K562 (cell line): Measurements from ENCODE around the gene SMAD3. TPM values are rescaled to one million over a fixed set of nuclear protein-coding genes. Genes with fewer than 3 reads are reported as not detected.

Source experiments
- ATAC-seq: fragments of 200-7000 bp; cut with Tn5 transposase; 3 replicates; pipeline ENCODE4 v1.9.1; 2020; ENCODE audit warnings: moderate library complexity
- BruUV-seq: library from RNA; stranded (reverse); fragments of 400-500 nt; replicated peaks from 2 replicates; lab custom pipeline; 2021; lab: Mats Ljungman, UMichigan
- CTCF ChIA-PET: fragments of 300-600 bp; formaldehyde crosslinking; extraction: SDS; loops from one replicate; lab custom pipeline; 2021; ENCODE audit warnings: low intra/inter-chr PET ratio; lab: Yijun Ruan, JAX
- POLR2A ChIA-PET: fragments of 300-600, 350-650 bp; sonication (Branson Sonifier 250); formaldehyde crosslinking; extraction: SDS; loops from one replicate; lab custom pipeline; 2021; ENCODE audit warnings: antibody characterized with exemption, inconsistent platforms; lab: Yijun Ruan, JAX
- DNase-seq, 4 experiments: peaks; one replicate each; pipeline versions ENCODE4 v3.0.0 to v3.0.0-alpha.2; 2011 to 2018; ENCODE audit warnings: low spot score in 3 of 4, mixed read lengths in 3 of 4; ENCODE audit errors: extremely low read depth in 1 of 4
- FAIRE-seq: peaks from 2 replicates; lab custom pipeline; 2011; peaks lifted over from hg19 to GRCh38; lab: Jason Lieb, UNC
- H2AFZ ChIP-seq: 2 replicates; pipeline ENCODE4 v1.6.0; 2011; ENCODE audit warnings: low read depth, low read length, control low read depth, inconsistent platforms
- H3K27ac ChIP-seq: fragments of 200-600 bp; 3 replicates; pipeline ENCODE4 v1.8.0; 2011; ENCODE audit warnings: low read depth, mild to moderate bottlenecking, control low read depth, inconsistent platforms, low read length, moderate library complexity, mixed read lengths; ENCODE audit errors: extremely low read depth
- H3K27me3 ChIP-seq, 2 experiments: fragments of 300-600 bp in 1 of 2; 2 replicates in 1 of 2; 3 replicates in 1 of 2; pipeline versions ENCODE4 v1.6.0 to v1.8.0; 2011; ENCODE audit warnings: inconsistent platforms in 2 of 2, low read length in 2 of 2, mild to moderate bottlenecking in 1 of 2, mixed read lengths in 1 of 2, moderate library complexity in 1 of 2; ENCODE audit not compliant: control insufficient read depth in 2 of 2, insufficient read depth in 2 of 2
- H3K36me3 ChIP-seq: fragments of 300-600 bp; 3 replicates; pipeline ENCODE4 v1.8.0; 2011; ENCODE audit warnings: mild to moderate bottlenecking, low read length, inconsistent platforms; ENCODE audit not compliant: control insufficient read depth, insufficient read depth
- H3K4me1 ChIP-seq, 2 experiments: fragments of 200-600 bp in 1 of 2; replicated peaks in 1 of 2; 2 replicates in 1 of 2; 3 replicates in 1 of 2; pipeline versions ENCODE4 v1.5.1 to v1.8.0; 2011; ENCODE audit warnings: inconsistent platforms in 2 of 2, low read length in 2 of 2, mild to moderate bottlenecking in 1 of 2, mixed read lengths in 1 of 2, moderate library complexity in 1 of 2; ENCODE audit not compliant: control insufficient read depth in 2 of 2, insufficient read depth in 2 of 2
- H3K4me2 ChIP-seq: 2 replicates; pipeline ENCODE4 v1.6.1; 2011; ENCODE audit warnings: low read length, control low read depth, inconsistent platforms, mixed read lengths; ENCODE audit not compliant: insufficient read depth
- H3K4me3 ChIP-seq: fragments of 200-600 bp; sonication (generic), shearing (Covaris generic); 2 replicates; pipeline ENCODE4 v1.5.1; 2016; ENCODE audit warnings: control low read depth, inconsistent platforms
- H3K79me2 ChIP-seq: fragments of 200-600 bp; 3 replicates; pipeline ENCODE4 v1.8.0; 2011; ENCODE audit warnings: low read length, inconsistent platforms; ENCODE audit not compliant: control insufficient read depth, insufficient read depth
- H3K9ac ChIP-seq, 2 experiments: 2 replicates each; pipeline versions ENCODE4 v1.6.0 to v1.6.1; 2011; ENCODE audit warnings: low read depth in 2 of 2, low read length in 2 of 2, control low read depth in 1 of 2, inconsistent platforms in 1 of 2, mild to moderate bottlenecking in 1 of 2, mixed read lengths in 1 of 2; ENCODE audit not compliant: insufficient read depth in 1 of 2
- H3K9me1 ChIP-seq: one replicate; pipeline ENCODE4 v1.6.0; 2011; ENCODE audit warnings: inconsistent platforms, mild to moderate bottlenecking, low read length, moderate library complexity; ENCODE audit not compliant: control insufficient read depth, insufficient read depth
- H3K9me3 ChIP-seq: replicated peaks from 2 replicates; pipeline ENCODE4 v1.5.1; 2011; ENCODE audit warnings: low read depth, low read length, inconsistent platforms; ENCODE audit not compliant: control insufficient read depth, insufficient read depth
- H4K20me1 ChIP-seq: replicated peaks from 2 replicates; pipeline ENCODE4 v1.6.1; 2011; ENCODE audit warnings: low read length, inconsistent platforms, mixed read lengths; ENCODE audit not compliant: control insufficient read depth, insufficient read depth
- E2F8 ChIP-seq: fragments of 450-650 bp; IDR thresholded peaks from 2 replicates; pipeline ENCODE4 v1.7.1; 2018; ENCODE audit warnings: mild to moderate bottlenecking, low read depth; ENCODE audit not compliant: partially characterized antibody
- ETV6 ChIP-seq, 3 experiments: fragments of 150-350 bp in 1 of 3; sonication (generic) in 1 of 3; formaldehyde crosslinking in 1 of 3; IDR thresholded peaks; 2 replicates each; pipeline versions ENCODE4 v1.6.1 to v1.8.0; 2014 to 2022; ENCODE audit warnings: borderline replicate concordance in 2 of 3, low read depth in 2 of 3, antibody characterized with exemption in 1 of 3, low read length in 1 of 3, mild to moderate bottlenecking in 1 of 3, missing genetic modification reagents in 1 of 3
- GATA2 ChIP-seq: sonication (generic); formaldehyde crosslinking; IDR thresholded peaks from 2 replicates; pipeline ENCODE4 v1.4.0; 2020; ENCODE audit warnings: mild to moderate bottlenecking, missing genetic modification reagents
- JUN ChIP-seq, 2 experiments: sonication (generic) in 1 of 2; formaldehyde crosslinking in 1 of 2; IDR thresholded peaks; 2 replicates each; pipeline versions ENCODE4 v1.6.1 to v1.8.0; 2012 to 2022; ENCODE audit warnings: borderline replicate concordance in 2 of 2, mild to moderate bottlenecking in 2 of 2, improper control_type of control experiment in 1 of 2, low read depth in 1 of 2, low read length in 1 of 2, missing genetic modification reagents in 1 of 2
- PBX2 ChIP-seq, 2 experiments: IDR thresholded peaks in 1 of 2; conservative IDR thresholded peaks in 1 of 2; 2 replicates each; pipeline ENCODE4 v1.6.1; 2016; ENCODE audit warnings: low read depth in 2 of 2, mild to moderate bottlenecking in 1 of 2, missing compliant biosample characterization in 1 of 2, missing genetic modification characterization in 1 of 2, moderate library complexity in 1 of 2
- SLC30A9 ChIP-seq: fragments of 250-450 bp; sonication (Bioruptor Pico); IDR thresholded peaks from 2 replicates; pipeline ENCODE4 v1.8.0; 2022; ENCODE audit warnings: mild to moderate bottlenecking, moderate library complexity
- ZMIZ1 ChIP-seq, 2 experiments: fragments of 150-350 bp in 1 of 2; IDR thresholded peaks; 2 replicates each; pipeline ENCODE4 v1.6.1; 2012 to 2016; ENCODE audit warnings: low read depth in 2 of 2, low read length in 2 of 2, mild to moderate bottlenecking in 1 of 2, moderate library complexity in 1 of 2
- ZNF408 ChIP-seq: fragments of 250-450 bp; sonication (Bioruptor Pico); IDR thresholded peaks from 2 replicates; pipeline ENCODE4 v1.4.0; 2020; ENCODE audit warnings: low read depth, mild to moderate bottlenecking, moderate library complexity
- ZNF431 ChIP-seq: sonication (generic); formaldehyde crosslinking; IDR thresholded peaks from 2 replicates; pipeline ENCODE4 v1.8.0; 2022; ENCODE audit warnings: mild to moderate bottlenecking, missing genetic modification reagents
- WGBS: fragments of 100-300 bp; shearing (Covaris generic); methylation state at CpG from one replicate; pipeline ENCODE4 v1.1.6; 2016; ENCODE audit warnings: low coverage, mixed read lengths; ENCODE audit not compliant: insufficient coverage; ENCODE audit errors: missing lambda C conversion rate; 5-methylcytosine and 5-hydroxymethylcytosine counted together
- in situ Hi-C: fragments of 300-500 bp; cut with MboI; formaldehyde crosslinking; loops from 4 replicates; pipeline ENCODE4 v1.15.0; 2018; ENCODE audit warnings: inconsistent platforms, mixed read lengths
- intact Hi-C: fragments of 100-400 bp; cut with micrococcal nuclease; formaldehyde crosslinking; loops from 2 replicates; pipeline ENCODE4 v1.14.2; 2022
- polyA plus RNA-seq, 8 experiments: library from polyadenylated mRNA; depleted of rRNA in 4 of 8; stranded (reverse) in 5 of 8; unstranded in 3 of 8; fragments of >200 nt; fragmentation: Nextera tagmentation in 2 of 8; fragmentation: Illumina TruSeq in 1 of 8; extraction: Ambion mirVana in 2 of 8; extraction: Trizol in 1 of 8; gene quantifications; 2 replicates each; pipeline versions ENCODE4 v1.2.1 to v1.2.3, GENCODE V29; 2011 to 2014; ENCODE audit warnings: inconsistent platforms in 1 of 8, missing spikeins in 1 of 8
- total RNA-seq, 7 experiments: library from RNA; depleted of rRNA in 6 of 7; stranded (reverse); fragments of >200 nt in 6 of 7; fragmentation: Illumina TruSeq in 2 of 7; extraction: Trizol in 2 of 7; gene quantifications; 2 replicates each; pipeline versions ENCODE4 v1.2.1 to v1.2.3, GENCODE V29; 2011 to 2021; ENCODE audit warnings: low replicate concordance in 1 of 7

The SMAD3 gene
- total and polyA plus RNA-seq, 9 of the 15 experiments (the other 6 are each of a cell fraction or from before 2014, with no cell fraction given), result 4.3 to 39.2 (median 11.1) TPM

GRCh38 chr15:67176195-67176971 lies 111.0 kb downstream of the SMAD3 start:
- peaks cover 5% of the 10 kb centered on the region for H3K9me1 ChIP-seq
- H3K9ac ChIP-seq, result no peak overlapping the region
- DNase-seq, result no peak
- peaks cover 20% of the 10 kb centered on the region; the same call in 1 of the 2 replicates for H4K20me1 ChIP-seq
- H3K4me3 ChIP-seq, result no peak overlapping the region
- H3K27ac ChIP-seq, result no peak overlapping the region
- no peaks in the 10 kb centered on the region for H3K27me3 ChIP-seq
- FAIRE-seq, result no peak
- intact Hi-C loops (loop anchor here (10.0 kb wide), 1 partner anchor 112 kb away; the partner anchor contains the start of gene SMAD3), in situ Hi-C loops (no loop called here)
- no peak overlapping the region for H3K4me2 ChIP-seq
- ATAC-seq, result no peak
- H2AFZ ChIP-seq, result no peak overlapping the region
- WGBS, result 84% methylated on average over 14 of the region's 14 CpGs
- H3K4me1 ChIP-seq, result peaks cover 17 to 20% of the 10 kb centered on the region in 2 experiments
- H3K36me3 ChIP-seq, result peaks cover 33% of the 10 kb centered on the region; the same call in 2 of the 3 replicates
- ChIA-PET CTCF (no interaction called here), POLR2A (interaction anchor here (1.0 kb wide), 2 partner anchors 24 to 27 kb away, joined by 3 read pairs; no protein-coding TSS in a partner anchor)
- H3K9me3 ChIP-seq, result no peaks in the 10 kb centered on the region
- no TSS peak for BruUV-seq
- no peaks in the 10 kb centered on the region for H3K79me2 ChIP-seq
- no peak for TF ChIP-seq JUN (IDR thresholded peaks at IDR 0.05; ENCODE audit: borderline replicate concordance, low read depth, low read length)
- TF ChIP-seq JUN (CRISPR knock-in tag; IDR thresholded peaks at IDR 0.05; ENCODE audit: borderline replicate concordance), result no peak
- TF ChIP-seq ZNF408 (CRISPR knock-in tag), result no peak
- no peak for TF ChIP-seq ZNF431 (CRISPR knock-in tag)
- no peak for TF ChIP-seq E2F8
- no peak for TF ChIP-seq ETV6 (IDR thresholded peaks at IDR 0.05; ENCODE audit: borderline replicate concordance in 1 of 2, low read depth in 2 of 2, low read length in 1 of 2)
- no peak for TF ChIP-seq ETV6 (CRISPR knock-in tag; IDR thresholded peaks at IDR 0.05; ENCODE audit: borderline replicate concordance)
- TF ChIP-seq GATA2, result no peak
- TF ChIP-seq ZMIZ1 (IDR thresholded peaks at IDR 0.05; ENCODE audit: low read depth in 2 of 2, low read length in 2 of 2), result no peak
- TF ChIP-seq PBX2 (CRISPR knock-in tag; IDR thresholded peaks at IDR 0.05; ENCODE audit: low read depth), result no peak
- no peak for TF ChIP-seq PBX2 (tag; conservative IDR thresholded peaks at IDR 0.05; ENCODE audit: low read depth)
- no peak for TF ChIP-seq SLC30A9 (CRISPR knock-in tag)
